22Rv1 (cell line): ENCODE data around the gene LAMTOR2.

Experiments
- ZFX ChIP-seq: fragments of 450-650 bp; IDR thresholded peaks from 2 replicates; pipeline ENCODE4 v1.6.1; 2017; ENCODE audit warnings: antibody characterized with exemption, borderline replicate concordance
- TF ChIP-seq, protein P1 (sequence below): fragments of 450-650 bp; IDR thresholded peaks from 2 replicates; pipeline ENCODE4 v1.5.1; 2017; ENCODE audit warnings: mild to moderate bottlenecking

DNA sequence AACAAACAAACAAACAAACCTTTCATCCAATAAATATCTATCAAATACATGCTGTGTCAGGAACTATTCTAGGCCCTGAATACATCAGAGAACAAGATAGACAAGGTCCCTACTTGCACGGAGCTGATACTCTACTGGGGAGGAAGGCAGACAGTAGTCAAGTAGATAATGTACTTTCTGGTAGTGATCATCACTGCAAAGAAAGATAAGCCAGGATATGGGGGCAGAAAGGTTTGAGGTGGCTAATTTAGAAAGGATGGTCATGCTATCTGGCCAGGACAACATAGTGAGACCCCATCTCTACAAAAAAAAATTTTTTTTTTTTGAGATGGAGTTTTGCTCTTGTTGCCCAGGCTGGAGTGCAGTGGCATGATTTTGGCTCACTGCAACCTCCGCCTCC lies 37.0 kb downstream of the LAMTOR2 start:
- TF ChIP-seq, protein P1, sequence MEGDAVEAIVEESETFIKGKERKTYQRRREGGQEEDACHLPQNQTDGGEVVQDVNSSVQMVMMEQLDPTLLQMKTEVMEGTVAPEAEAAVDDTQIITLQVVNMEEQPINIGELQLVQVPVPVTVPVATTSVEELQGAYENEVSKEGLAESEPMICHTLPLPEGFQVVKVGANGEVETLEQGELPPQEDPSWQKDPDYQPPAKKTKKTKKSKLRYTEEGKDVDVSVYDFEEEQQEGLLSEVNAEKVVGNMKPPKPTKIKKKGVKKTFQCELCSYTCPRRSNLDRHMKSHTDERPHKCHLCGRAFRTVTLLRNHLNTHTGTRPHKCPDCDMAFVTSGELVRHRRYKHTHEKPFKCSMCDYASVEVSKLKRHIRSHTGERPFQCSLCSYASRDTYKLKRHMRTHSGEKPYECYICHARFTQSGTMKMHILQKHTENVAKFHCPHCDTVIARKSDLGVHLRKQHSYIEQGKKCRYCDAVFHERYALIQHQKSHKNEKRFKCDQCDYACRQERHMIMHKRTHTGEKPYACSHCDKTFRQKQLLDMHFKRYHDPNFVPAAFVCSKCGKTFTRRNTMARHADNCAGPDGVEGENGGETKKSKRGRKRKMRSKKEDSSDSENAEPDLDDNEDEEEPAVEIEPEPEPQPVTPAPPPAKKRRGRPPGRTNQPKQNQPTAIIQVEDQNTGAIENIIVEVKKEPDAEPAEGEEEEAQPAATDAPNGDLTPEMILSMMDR: no peak
- no peak for TF ChIP-seq ZFX
